ENCODE measurements around the gene SYT2.
"Not testable (repeated sequence)": the region's sequence is repeated elsewhere in the genome, so short reads cannot be mapped to it uniquely, and the experiment has no call there.

The SYT2 gene

GRCh38 chr1:202638701-202639305 is 71.5 kb downstream of the SYT2 start:
- not testable (repeated sequence) for DNase-seq

- DNase-seq = no peak
These were observed 72.1 kb downstream of the SYT2 start for GRCh38 chr1:202638019-202638700.

- DNase-seq = not testable (repeated sequence)
These were observed 72.8 kb downstream of the SYT2 start for GRCh38 chr1:202637321-202638018.

DNA sequence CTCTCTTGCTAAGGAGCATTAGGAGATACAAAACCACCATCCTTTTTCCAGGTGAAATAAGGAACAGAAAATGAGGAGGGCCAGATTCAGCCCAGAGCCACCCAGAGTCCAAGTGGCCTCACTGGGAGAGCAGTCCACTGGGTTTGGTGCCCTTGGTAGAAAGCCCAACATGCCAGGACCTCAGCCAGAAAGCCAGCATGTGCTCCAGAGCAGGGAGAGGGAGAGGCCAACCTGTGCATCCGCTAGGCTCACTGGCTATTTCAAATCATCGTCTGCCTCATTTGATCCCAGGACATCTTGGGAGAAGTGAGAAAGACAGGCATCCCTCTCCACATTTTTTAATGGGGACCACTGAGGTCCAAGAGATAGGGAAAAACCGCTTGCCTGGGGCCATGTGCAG is 74.1 kb downstream of the SYT2 start:
- DNase-seq = not testable (repeated sequence)

DNA sequence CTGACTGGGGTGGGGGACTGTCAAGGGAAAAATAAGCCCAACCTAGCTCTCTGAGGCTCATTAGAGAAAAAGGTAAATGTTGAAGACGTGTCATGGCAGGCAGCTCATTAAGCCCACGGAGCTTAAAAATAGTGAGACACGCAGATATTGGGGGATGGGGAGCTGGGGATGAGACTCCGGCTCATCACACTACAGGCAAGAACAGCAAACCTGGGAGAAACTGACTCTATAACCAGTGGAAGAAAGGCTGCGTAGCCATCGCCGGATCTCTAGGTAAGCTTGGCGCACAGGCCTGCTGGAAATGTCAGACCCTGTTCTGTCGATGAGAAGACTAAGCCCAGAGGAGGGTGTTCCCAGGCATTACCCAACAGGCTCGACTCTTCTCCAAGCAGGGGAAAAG is 78.0 kb downstream of the SYT2 start:
- DNase-seq = no peak

- no peak for DNase-seq
These were observed 79.0 kb downstream of the SYT2 start for GRCh38 chr1:202631076-202631923.

- DNase-seq = no peak
These were observed 79.7 kb downstream of the SYT2 start for GRCh38 chr1:202630541-202630940.

- not testable (repeated sequence) for DNase-seq
These were observed 80.2 kb downstream of the SYT2 start for GRCh38 chr1:202630096-202630495.

GRCh38 chr1:202629257-202629811 is 80.9 kb downstream of the SYT2 start:
- not testable (repeated sequence) for DNase-seq

DNA sequence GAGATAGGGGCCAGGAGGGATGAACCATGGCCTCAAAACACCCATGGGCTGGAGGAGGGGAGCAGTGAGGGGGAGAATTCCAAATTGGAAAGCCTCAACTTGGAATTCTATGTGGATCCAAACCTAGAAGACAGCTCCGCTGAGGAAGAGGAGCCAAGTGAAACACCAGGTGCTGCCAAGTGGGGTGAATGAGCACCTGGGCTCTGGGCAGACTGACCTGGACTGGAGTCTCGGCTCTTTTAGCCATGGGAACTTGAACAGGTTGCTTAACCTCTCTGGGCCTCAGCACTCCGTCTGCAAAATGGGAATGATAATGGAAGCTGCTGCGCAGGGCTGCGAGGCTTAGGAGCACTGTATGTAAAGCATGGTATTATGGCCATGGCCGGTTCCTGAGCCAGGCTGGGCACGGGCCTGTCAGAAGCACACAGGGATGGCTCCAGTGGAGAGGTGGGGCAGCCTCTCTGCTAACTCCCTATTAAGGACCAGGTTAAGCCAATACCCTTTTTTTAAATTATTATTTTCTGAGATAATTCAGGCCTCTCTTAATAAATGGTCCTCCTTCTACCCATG is 81.5 kb downstream of the SYT2 start:
- DNase-seq = no peak

DNA sequence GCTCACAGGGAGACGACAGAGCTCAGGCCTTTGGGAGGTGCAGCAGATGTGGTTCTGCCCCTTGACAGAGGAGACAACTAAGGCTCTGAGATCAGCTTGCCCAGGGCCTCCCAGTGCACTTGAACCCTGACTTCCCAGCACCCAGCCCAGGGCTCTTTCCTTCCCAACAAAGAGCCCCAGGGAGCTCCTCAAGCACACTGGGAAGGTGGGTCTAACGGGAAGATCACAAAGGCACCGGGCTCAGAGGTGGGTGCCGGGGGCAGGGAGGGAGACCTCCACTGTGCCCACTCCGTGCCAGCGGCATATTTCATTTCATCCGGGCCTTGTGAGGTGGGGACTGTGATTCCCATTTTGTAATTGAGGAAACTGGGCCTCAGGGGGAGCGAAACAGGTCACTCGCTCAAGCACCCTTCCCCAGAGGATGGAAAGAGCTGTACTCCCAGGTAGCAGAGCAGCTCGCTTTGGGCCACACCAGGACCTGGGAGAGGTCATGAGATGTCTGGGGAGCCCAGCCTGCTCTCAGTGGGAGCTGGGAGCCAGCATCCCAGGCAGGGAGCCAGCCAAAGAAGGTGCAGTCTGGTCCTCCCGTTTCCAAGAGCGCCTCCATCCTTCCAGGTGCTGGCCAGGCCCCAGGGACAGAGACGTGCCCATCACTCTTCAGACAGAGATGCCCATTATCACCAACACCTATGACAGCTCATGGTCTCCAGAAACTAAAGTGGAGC is 82.3 kb downstream of the SYT2 start:
- DNase-seq = no peak

GRCh38 chr1:202627036-202627435 is 83.2 kb downstream of the SYT2 start:
- not testable (repeated sequence) for DNase-seq

- DNase-seq = no peak
These were observed 84.6 kb downstream of the SYT2 start for GRCh38 chr1:202625416-202626360.

- no peak for DNase-seq
These were observed 85.5 kb downstream of the SYT2 start for GRCh38 chr1:202624781-202625108.

DNA sequence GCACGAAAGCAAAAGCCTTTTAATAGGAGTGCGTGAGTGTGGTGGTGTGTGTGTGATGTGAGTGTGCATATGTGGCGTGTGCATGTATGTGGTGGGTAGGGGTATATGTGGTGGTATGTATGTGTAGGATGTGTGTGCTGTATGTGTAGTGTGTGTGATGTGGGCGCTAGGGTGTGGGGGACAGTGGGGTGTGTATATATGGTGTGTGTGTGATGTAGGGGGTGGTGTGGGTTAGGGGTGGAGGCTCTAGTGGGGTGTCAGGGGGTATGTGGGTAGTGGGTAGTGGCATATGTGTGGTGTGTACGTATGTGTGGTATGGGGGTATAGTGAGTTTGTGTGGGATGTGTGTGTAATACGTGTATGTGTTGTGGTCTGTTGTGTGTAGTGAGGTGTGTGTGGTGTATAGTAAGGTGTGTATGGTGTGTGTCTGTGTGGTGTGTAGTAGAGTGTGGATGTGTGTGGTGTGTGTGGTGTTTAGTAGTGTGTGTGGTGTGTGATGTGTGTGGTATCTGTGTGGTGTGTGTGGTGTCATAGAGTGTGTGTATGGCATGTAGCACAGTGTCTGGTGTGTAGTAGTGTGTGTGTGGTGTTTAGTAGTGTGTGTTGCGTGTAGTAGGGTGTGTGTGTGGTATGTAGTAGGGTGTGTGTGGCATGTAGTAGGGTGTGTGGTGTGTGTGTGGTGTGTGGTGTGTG is 86.0 kb downstream of the SYT2 start:
- DNase-seq = no peak

DNA sequence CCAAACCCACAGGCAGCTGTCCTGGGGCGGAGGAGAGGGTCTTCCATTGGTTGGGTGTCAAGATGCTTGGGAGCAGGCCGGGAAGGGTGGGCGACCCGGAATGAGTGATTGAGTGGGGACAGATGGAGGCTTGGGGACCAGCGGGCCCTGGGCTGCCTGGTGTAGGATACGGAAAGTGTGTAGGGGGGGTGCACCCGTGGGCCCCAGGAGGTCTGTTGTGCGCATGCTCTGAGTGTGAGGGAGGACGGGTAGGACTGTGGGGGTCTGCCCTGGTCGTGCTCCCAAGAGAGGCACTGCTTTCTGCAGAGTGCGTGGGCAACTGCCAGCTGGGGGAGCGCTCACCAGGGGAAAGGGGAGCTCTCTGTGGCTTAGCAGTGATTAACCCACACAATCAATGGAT is 86.8 kb downstream of the SYT2 start:
- DNase-seq = not testable (repeated sequence)

DNA sequence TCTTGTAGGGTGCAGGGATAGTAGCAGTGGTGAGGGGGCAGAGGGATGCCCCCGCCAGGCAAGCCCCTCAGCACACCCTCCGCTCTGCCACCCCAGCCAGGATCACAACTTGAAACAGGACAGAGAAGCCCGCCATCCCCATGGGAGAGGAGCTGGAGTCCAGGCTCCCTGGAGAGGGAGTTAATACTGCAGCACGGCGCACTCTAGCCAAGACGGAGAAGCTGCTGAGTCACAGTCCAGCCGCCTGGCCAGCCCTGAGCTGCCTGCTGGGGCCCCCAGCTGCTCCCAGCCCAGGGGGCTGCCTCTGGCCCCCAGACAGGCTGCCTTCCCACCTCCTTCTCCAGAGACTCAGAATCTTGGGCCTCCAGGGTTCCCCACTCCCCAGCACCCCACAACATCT is 87.2 kb downstream of the SYT2 start:
- DNase-seq = no peak

GRCh38 chr1:202622388-202622787 is 87.9 kb downstream of the SYT2 start:
- no peak for DNase-seq

DNA sequence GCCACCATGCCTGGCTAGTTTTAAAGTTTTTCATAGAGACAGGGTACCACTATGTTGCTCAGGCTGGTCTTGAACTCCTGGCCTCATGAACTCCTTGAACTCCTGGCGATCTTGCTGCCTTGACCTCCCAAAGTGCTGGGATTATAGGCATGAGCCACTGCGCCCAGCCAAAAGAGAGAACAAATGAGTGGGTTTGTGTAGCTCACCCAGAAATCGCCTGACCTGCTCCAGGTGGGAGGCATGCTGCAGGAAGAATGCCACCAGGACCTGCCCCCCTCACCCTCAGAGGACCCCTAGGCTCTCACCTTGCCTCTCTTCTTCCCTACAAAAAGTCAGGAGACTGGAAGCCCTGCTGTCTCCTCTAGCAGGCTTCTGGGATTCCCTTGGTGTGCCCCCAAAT is 88.8 kb downstream of the SYT2 start:
- DNase-seq = no peak

- DNase-seq = not testable (repeated sequence)
These were observed 90.2 kb downstream of the SYT2 start for GRCh38 chr1:202620036-202620435.

Data from cortex of kidney (tissue), 1 donor.